ENCODE measurements around the gene METTL9. TPM values are rescaled to one million over a fixed set of nuclear protein-coding genes. Genes with fewer than 3 reads are reported as not detected.

METTL9 gene
- total and polyA plus RNA-seq, 2 of the 13 experiments (the other 11 are each of a cell fraction or from before 2014, with no cell fraction given) = 123 to 204 TPM

GRCh38 chr16:21600031-21600773, 825 bp downstream of the METTL9 start (continued):
- no peak for TF ChIP-seq TEF (CRISPR knock-in tag; IDR thresholded peaks at IDR 0.05)
- 0 out of 2 replicates have a peak, but pooled peaks have one; percentile 16 for TF ChIP-seq ZSCAN25 (CRISPR knock-in tag; IDR thresholded peaks at IDR 0.05)
- no peak; the same call in none of the 2 replicates for TF ChIP-seq UBTF (CRISPR knock-in tag; IDR thresholded peaks at IDR 0.05)
- no peak for TF ChIP-seq HNF1A (IDR thresholded peaks at IDR 0.05; ENCODE audit: low read depth)
- 0 out of 2 replicates have a peak, but pooled peaks have one; percentile 59 for TF ChIP-seq HNF1A (CRISPR knock-in tag; IDR thresholded peaks at IDR 0.05; ENCODE audit: borderline replicate concordance)
- no peak for TF ChIP-seq ZNF34 (CRISPR knock-in tag; IDR thresholded peaks at IDR 0.05; ENCODE audit: borderline replicate concordance)
- TF ChIP-seq ZBTB10 (CRISPR knock-in tag; IDR thresholded peaks at IDR 0.05; ENCODE audit: borderline replicate concordance) = no peak
- peak; percentile 55; the same call in 1 of the 2 replicates for TF ChIP-seq GMEB1 (CRISPR knock-in tag; IDR thresholded peaks at IDR 0.05; ENCODE audit: borderline replicate concordance)
- no peak for TF ChIP-seq ZFP41 (CRISPR knock-in tag; IDR thresholded peaks at IDR 0.05; ENCODE audit: borderline replicate concordance)
- TF ChIP-seq DMAP1 (CRISPR knock-in tag; IDR thresholded peaks at IDR 0.05) = peak; percentile 61; the same call in 1 of the 2 replicates
- TF ChIP-seq ZNF740 (CRISPR knock-in tag; IDR thresholded peaks at IDR 0.05) = no peak
- no peak for TF ChIP-seq FOXP4 (CRISPR knock-in tag; IDR thresholded peaks at IDR 0.05)
- peak; percentile 61; the same call in 1 of the 2 replicates for TF ChIP-seq SIN3A (IDR thresholded peaks at IDR 0.05; ENCODE audit: borderline replicate concordance, low read depth, low read length)

Data from HepG2 (cell line).